Keratinocyte (primary cell): Measurements from ENCODE around the gene C19orf25. TPM values are rescaled to one million over a fixed set of nuclear protein-coding genes. Genes with fewer than 3 reads are reported as not detected.

Experiments used
- DNase-seq: peaks from one replicate; pipeline ENCODE4 v3.0.0-alpha.2; 2011; ENCODE audit warnings: low read depth, missing footprints, low spot score
- FAIRE-seq: peaks from 2 replicates; lab custom pipeline; 2011; peaks lifted over from hg19 to GRCh38; lab: Jason Lieb, UNC
- H2AFZ ChIP-seq: 2 replicates; pipeline ENCODE4 v1.6.0; 2012; ENCODE audit warnings: low read length, control low read depth, inconsistent platforms; ENCODE audit not compliant: control insufficient read depth
- H3K27ac ChIP-seq: 2 replicates; pipeline ENCODE4 v1.5.1; 2011; ENCODE audit warnings: low read length; ENCODE audit not compliant: control insufficient read depth, insufficient read depth
- H3K27me3 ChIP-seq: 3 replicates; pipeline ENCODE4 v1.6.0; 2011; ENCODE audit warnings: low read length; ENCODE audit not compliant: control insufficient read depth, insufficient read depth; ENCODE audit errors: extremely low read depth
- H3K36me3 ChIP-seq, 2 experiments: 2 replicates in 1 of 2; 3 replicates in 1 of 2; pipeline ENCODE4 v1.5.1; 2011; ENCODE audit warnings: low read length in 2 of 2, mild to moderate bottlenecking in 1 of 2; ENCODE audit not compliant: control insufficient read depth in 2 of 2, insufficient read depth in 2 of 2; ENCODE audit errors: extremely low read depth in 1 of 2
- H3K4me1 ChIP-seq: 3 replicates; pipeline ENCODE4 v1.5.1; 2011; ENCODE audit warnings: low read length; ENCODE audit not compliant: control insufficient read depth, insufficient read depth; ENCODE audit errors: extremely low read depth
- H3K4me2 ChIP-seq: 3 replicates; pipeline ENCODE4 v1.6.0; 2011; ENCODE audit warnings: low read depth, low read length; ENCODE audit not compliant: control insufficient read depth, insufficient read depth; ENCODE audit errors: extremely low read depth
- H3K4me3 ChIP-seq, 3 experiments: fragments of 200-600 bp in 1 of 3; sonication (generic) in 1 of 3; 2 replicates in 2 of 3; 3 replicates in 1 of 3; pipeline ENCODE4 v1.5.1; 2011 to 2016; ENCODE audit warnings: low read length in 3 of 3, mild to moderate bottlenecking in 3 of 3, control low read depth in 2 of 3, inconsistent platforms in 1 of 3, low read depth in 1 of 3, mixed read lengths in 1 of 3, mixed run types in 1 of 3, moderate library complexity in 1 of 3; ENCODE audit not compliant: control insufficient read depth in 2 of 3, insufficient read depth in 2 of 3; ENCODE audit errors: extremely low read depth in 1 of 3
- H3K79me2 ChIP-seq: 2 replicates; pipeline ENCODE4 v1.6.0; 2012; ENCODE audit warnings: low read length; ENCODE audit not compliant: control insufficient read depth, insufficient read depth
- H3K9ac ChIP-seq: 3 replicates; pipeline ENCODE4 v1.6.0; 2011; ENCODE audit warnings: low read length; ENCODE audit not compliant: control insufficient read depth, insufficient read depth; ENCODE audit errors: extremely low read depth
- H3K9me1 ChIP-seq: 3 replicates; pipeline ENCODE4 v1.6.0; 2011; ENCODE audit warnings: low read length; ENCODE audit not compliant: control insufficient read depth, insufficient read depth; ENCODE audit errors: extremely low read depth
- H3K9me3 ChIP-seq: 2 replicates; pipeline ENCODE4 v1.5.1; 2012; ENCODE audit warnings: low read depth, low read length; ENCODE audit not compliant: control insufficient read depth
- H4K20me1 ChIP-seq: 3 replicates; pipeline ENCODE4 v1.6.0; 2011; ENCODE audit warnings: low read length; ENCODE audit not compliant: control insufficient read depth, insufficient read depth; ENCODE audit errors: extremely low read depth
- EZH2 ChIP-seq: IDR thresholded peaks from one replicate; pipeline ENCODE4 v1.6.1; 2012; ENCODE audit warnings: inconsistent platforms, mild to moderate bottlenecking, low read length, moderate library complexity
- dilution Hi-C: fragments of 300-500 bp; cut with MboI; formaldehyde crosslinking; loops from one replicate; pipeline ENCODE4 v1.7.0; 2020; ENCODE audit warnings: low sequenced_read_pairs; ENCODE audit not compliant: extremely low pct_ligation_motif_present
- polyA plus RNA-seq, 5 experiments: library from polyadenylated mRNA; depleted of rRNA in 3 of 5; stranded (reverse) in 3 of 5; stranded (forward) in 1 of 5; unstranded in 1 of 5; fragments of >200 nt; gene quantifications; 1 replicate in 1 of 5; 2 replicates in 3 of 5; 3 replicates in 1 of 5; pipeline versions ENCODE4 v1.2.1 to v1.2.3, GENCODE V29; 2011 to 2012; ENCODE audit warnings: missing spikeins in 2 of 5, low read depth in 1 of 5, low replicate concordance in 1 of 5
- TF ChIP-seq, protein P1 (sequence below), 3 experiments: IDR thresholded peaks in 1 of 3; conservative IDR thresholded peaks in 1 of 3; optimal IDR thresholded peaks in 1 of 3; 2 replicates in 2 of 3; 3 replicates in 1 of 3; pipeline versions ENCODE3 to v1.5.1; 2011; ENCODE audit warnings: low read length in 3 of 3, mild to moderate bottlenecking in 3 of 3, moderate library complexity in 2 of 3, control low read depth in 1 of 3, inconsistent platforms in 1 of 3; ENCODE audit not compliant: insufficient read depth in 2 of 3; ENCODE audit errors: extremely low read depth in 1 of 3

C19orf25 gene
- polyA plus RNA-seq, 1 donor (not counting 4 experiments of a cell fraction or from before 2014, with no cell fraction given) = 11.2 TPM

- Histone ChIP-seq H3K4me1 (no peaks in the 10 kb centered on the region), H2AFZ (no peak overlapping the region), H3K27ac (no peak overlapping the region), H3K9me3 (no peaks in the 10 kb centered on the region), H3K9ac (no peak overlapping the region), H3K9me1 (no peaks in the 10 kb centered on the region), H3K27me3 (peaks cover 37% of the 10 kb centered on the region), H3K4me3 (no peak overlapping the region), H3K4me2 (no peak overlapping the region), H3K79me2 (no peaks in the 10 kb centered on the region), H4K20me1 (peaks cover 2% of the 10 kb centered on the region), H3K36me3 (no peaks in the 10 kb centered on the region)
- FAIRE-seq (no peak), DNase-seq (no peak)
- dilution Hi-C loops = no loop called here
- TF ChIP-seq, protein P1, sequence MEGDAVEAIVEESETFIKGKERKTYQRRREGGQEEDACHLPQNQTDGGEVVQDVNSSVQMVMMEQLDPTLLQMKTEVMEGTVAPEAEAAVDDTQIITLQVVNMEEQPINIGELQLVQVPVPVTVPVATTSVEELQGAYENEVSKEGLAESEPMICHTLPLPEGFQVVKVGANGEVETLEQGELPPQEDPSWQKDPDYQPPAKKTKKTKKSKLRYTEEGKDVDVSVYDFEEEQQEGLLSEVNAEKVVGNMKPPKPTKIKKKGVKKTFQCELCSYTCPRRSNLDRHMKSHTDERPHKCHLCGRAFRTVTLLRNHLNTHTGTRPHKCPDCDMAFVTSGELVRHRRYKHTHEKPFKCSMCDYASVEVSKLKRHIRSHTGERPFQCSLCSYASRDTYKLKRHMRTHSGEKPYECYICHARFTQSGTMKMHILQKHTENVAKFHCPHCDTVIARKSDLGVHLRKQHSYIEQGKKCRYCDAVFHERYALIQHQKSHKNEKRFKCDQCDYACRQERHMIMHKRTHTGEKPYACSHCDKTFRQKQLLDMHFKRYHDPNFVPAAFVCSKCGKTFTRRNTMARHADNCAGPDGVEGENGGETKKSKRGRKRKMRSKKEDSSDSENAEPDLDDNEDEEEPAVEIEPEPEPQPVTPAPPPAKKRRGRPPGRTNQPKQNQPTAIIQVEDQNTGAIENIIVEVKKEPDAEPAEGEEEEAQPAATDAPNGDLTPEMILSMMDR (optimal IDR thresholded peaks at IDR 0.05 in 1 of 3, IDR thresholded peaks at IDR 0.05 in 1 of 3, conservative IDR thresholded peaks at IDR 0.05 in 1 of 3; ENCODE audit: extremely low read depth in 1 of 3, insufficient read depth in 2 of 3, low read length in 3 of 3) = no peak
- no peak for TF ChIP-seq EZH2
These were observed 48.1 kb upstream of the C19orf25 start for GRCh38 chr19:1526979-1527649.

GRCh38 chr19:1526066-1526778 lies 47.2 kb upstream of the C19orf25 start:
- Histone ChIP-seq H3K27me3 (peaks cover 37% of the 10 kb centered on the region), H3K79me2 (no peaks in the 10 kb centered on the region), H3K9me1 (no peaks in the 10 kb centered on the region), H3K4me3 (no peak overlapping the region), H3K9me3 (no peaks in the 10 kb centered on the region), H3K27ac (no peak overlapping the region), H2AFZ (no peak overlapping the region), H3K36me3 (no peaks in the 10 kb centered on the region), H3K4me1 (no peaks in the 10 kb centered on the region), H4K20me1 (peaks cover 2% of the 10 kb centered on the region), H3K4me2 (no peak overlapping the region), H3K9ac (no peak overlapping the region)
- dilution Hi-C loops = no loop called here
- TF ChIP-seq EZH2 = no peak
- TF ChIP-seq, protein P1 (optimal IDR thresholded peaks at IDR 0.05 in 1 of 3, IDR thresholded peaks at IDR 0.05 in 1 of 3, conservative IDR thresholded peaks at IDR 0.05 in 1 of 3; ENCODE audit: extremely low read depth in 1 of 3, insufficient read depth in 2 of 3, low read length in 3 of 3) = no peak
- DNase-seq (no peak), FAIRE-seq (no peak)
